H1 (cell line): ENCODE results near the gene TEX10. TPM values are rescaled to one million over a fixed set of nuclear protein-coding genes. Genes with fewer than 3 reads are reported as not detected.

ENCODE experiments used
- ATF2 ChIP-seq: IDR thresholded peaks from 2 replicates; pipeline ENCODE4 v1.6.1; 2012; ENCODE audit warnings: low read length, inconsistent platforms
- JUN ChIP-seq: IDR thresholded peaks from 2 replicates; pipeline ENCODE4 v1.6.1; 2011; ENCODE audit warnings: low read depth, mild to moderate bottlenecking, improper control_type of control experiment, low read length
- POLR2AphosphoS5 ChIP-seq: IDR thresholded peaks from 2 replicates; pipeline ENCODE4 v1.6.1; 2011; ENCODE audit warnings: low read depth, low read length
- RBBP5 ChIP-seq: IDR thresholded peaks from 2 replicates; pipeline ENCODE4 v1.7.1; 2012; ENCODE audit warnings: low read depth, mild to moderate bottlenecking, inconsistent platforms, low read length, moderate library complexity, borderline replicate concordance
- TAF1 ChIP-seq: IDR thresholded peaks from 2 replicates; pipeline ENCODE4 v1.6.1; 2011; ENCODE audit warnings: mild to moderate bottlenecking, low read depth, low read length
- TBP ChIP-seq: IDR thresholded peaks from 2 replicates; pipeline ENCODE4 v1.6.1; 2011; ENCODE audit warnings: low read depth, low read length, improper control_type of control experiment
- polyA plus RNA-seq, 7 experiments: library from polyadenylated mRNA; depleted of rRNA in 3 of 7; stranded (reverse) in 5 of 7; unstranded in 2 of 7; fragments of >200 nt in 5 of 7; fragments of 200-250 nt in 2 of 7; gene quantifications; 1 replicate in 5 of 7; 2 replicates in 1 of 7; 4 replicates in 1 of 7; pipeline versions ENCODE4 v1.2.1 to v1.2.3, GENCODE V29; 2011 to 2013; ENCODE audit warnings: missing spikeins in 2 of 7, mixed read lengths in 2 of 7
- total RNA-seq: library from RNA; stranded (reverse); fragmentation: NEBNext Ultra II Directional; extraction: Animal tissue kit (Norgen Biotek cat#: 25700); gene quantifications from 2 replicates; pipeline ENCODE4 v1.2.1, GENCODE V29; 2021

The TEX10 gene
- total and polyA plus RNA-seq, 2 of the 8 experiments (the other 6 are each of a cell fraction or from before 2014, with no cell fraction given), result 46.9 to 81.0 TPM

DNA sequence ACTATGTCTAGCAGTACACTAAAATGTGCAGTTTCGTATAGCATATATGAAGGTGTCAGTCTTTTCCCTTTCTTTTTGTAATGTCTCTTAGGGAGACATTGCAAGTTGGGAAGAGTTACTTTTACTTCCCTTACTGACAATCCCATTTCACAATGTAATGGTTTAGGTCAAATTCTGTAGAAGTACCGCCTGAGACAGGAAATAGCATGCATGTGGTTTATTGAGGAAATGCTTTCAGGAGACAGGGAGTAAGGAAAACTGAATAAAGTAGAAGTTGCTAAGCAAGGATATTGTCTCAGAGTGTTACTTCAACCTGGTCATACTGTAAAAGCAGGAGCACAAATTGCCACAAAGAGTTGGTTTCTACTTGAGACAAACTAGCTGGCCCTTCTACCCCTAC is 42.1 kb upstream of the TEX10 start (continued):
- no peak for TF ChIP-seq POLR2AphosphoS5
- no peak for TF ChIP-seq TAF1
- no peak for TF ChIP-seq RBBP5
- TF ChIP-seq JUN, result no peak
- TF ChIP-seq TBP, result no peak
- no peak for TF ChIP-seq ATF2
